HG02642 (cell line): ENCODE data around the gene VGLL4.
"Not testable (repeated sequence)": the region's sequence is repeated elsewhere in the genome, so short reads cannot be mapped to it uniquely, and the experiment has no call there.

ENCODE experiments used
- ATAC-seq: cut with Tn5 transposase; IDR thresholded peaks from one replicate; pipeline ENCODE4 v1.9.1; 2021; ENCODE audit warnings: mild to moderate bottlenecking; ENCODE audit not compliant: unreplicated experiment, poor library complexity

The VGLL4 gene

GRCh38 chr3:11514191-11514821 lies 129.4 kb downstream of the VGLL4 start:
- ATAC-seq = no peak

- no peak for ATAC-seq
These were observed 129.9 kb downstream of the VGLL4 start for GRCh38 chr3:11513817-11514135.

GRCh38 chr3:11513125-11513816 lies 130.4 kb downstream of the VGLL4 start:
- ATAC-seq = not testable (repeated sequence)

GRCh38 chr3:11511606-11512005 lies 132.1 kb downstream of the VGLL4 start:
- ATAC-seq = not testable (repeated sequence)

GRCh38 chr3:11510356-11510755 lies 133.4 kb downstream of the VGLL4 start:
- no peak for ATAC-seq

GRCh38 chr3:11510001-11510340 lies 133.7 kb downstream of the VGLL4 start:
- no peak for ATAC-seq

- ATAC-seq = no peak
These were observed 134.3 kb downstream of the VGLL4 start for GRCh38 chr3:11509173-11510000.

- no peak for ATAC-seq
These were observed 135.2 kb downstream of the VGLL4 start for GRCh38 chr3:11508346-11509172.

GRCh38 chr3:11507719-11508118 lies 136.0 kb downstream of the VGLL4 start:
- ATAC-seq = no peak
